Suprapubic skin (tissue), 3 donors: ENCODE data around the gene TMTC2.

Experiments
- POLR2A ChIP-seq, 2 donors: fragments of 450-650 bp; IDR thresholded peaks; one replicate each; pipeline ENCODE4 v1.6.1; 2017; ENCODE audit warnings: antibody characterized with exemption in 2 of 2, mild to moderate bottlenecking in 2 of 2, moderate library complexity in 2 of 2
- TF ChIP-seq, protein P1 (sequence below), 2 donors: fragments of 200-600 bp in 1 of 2; fragments of 450-650 bp in 1 of 2; sonication (generic) in 1 of 2; IDR thresholded peaks; one replicate each; pipeline ENCODE4 v1.5.1; 2016 to 2019; ENCODE audit warnings: antibody characterized with exemption in 2 of 2, mild to moderate bottlenecking in 1 of 2, moderate library complexity in 1 of 2

DNA sequence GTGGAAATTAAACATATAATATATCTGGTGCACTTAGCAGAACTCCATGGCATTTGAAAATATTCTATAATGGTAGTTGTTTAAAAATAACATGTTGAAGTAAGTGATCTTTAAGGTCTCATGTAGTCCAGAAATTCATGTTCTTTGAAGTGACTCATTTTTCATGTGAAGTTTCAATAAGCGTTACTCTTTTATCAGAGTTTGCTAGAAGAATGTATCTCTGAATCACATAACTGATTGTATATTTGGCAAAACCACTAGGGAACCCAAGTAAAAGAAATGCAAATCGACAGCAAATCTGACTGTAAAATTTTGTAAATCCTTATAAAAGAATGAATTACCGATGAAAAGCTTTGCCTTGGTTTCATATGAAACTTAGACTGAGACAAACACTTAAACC lies 463.3 kb downstream of the TMTC2 start:
- TF ChIP-seq POLR2A (IDR thresholded peaks at IDR 0.05): no peak
- TF ChIP-seq, protein P1, sequence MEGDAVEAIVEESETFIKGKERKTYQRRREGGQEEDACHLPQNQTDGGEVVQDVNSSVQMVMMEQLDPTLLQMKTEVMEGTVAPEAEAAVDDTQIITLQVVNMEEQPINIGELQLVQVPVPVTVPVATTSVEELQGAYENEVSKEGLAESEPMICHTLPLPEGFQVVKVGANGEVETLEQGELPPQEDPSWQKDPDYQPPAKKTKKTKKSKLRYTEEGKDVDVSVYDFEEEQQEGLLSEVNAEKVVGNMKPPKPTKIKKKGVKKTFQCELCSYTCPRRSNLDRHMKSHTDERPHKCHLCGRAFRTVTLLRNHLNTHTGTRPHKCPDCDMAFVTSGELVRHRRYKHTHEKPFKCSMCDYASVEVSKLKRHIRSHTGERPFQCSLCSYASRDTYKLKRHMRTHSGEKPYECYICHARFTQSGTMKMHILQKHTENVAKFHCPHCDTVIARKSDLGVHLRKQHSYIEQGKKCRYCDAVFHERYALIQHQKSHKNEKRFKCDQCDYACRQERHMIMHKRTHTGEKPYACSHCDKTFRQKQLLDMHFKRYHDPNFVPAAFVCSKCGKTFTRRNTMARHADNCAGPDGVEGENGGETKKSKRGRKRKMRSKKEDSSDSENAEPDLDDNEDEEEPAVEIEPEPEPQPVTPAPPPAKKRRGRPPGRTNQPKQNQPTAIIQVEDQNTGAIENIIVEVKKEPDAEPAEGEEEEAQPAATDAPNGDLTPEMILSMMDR (IDR thresholded peaks at IDR 0.05): no peak
